CD4-positive, alpha-beta T cell treated with Interleukin-1 beta for 1 hour (primary cell): ENCODE data around the gene UBA52.
"Not testable (repeated sequence)": the region's sequence is repeated elsewhere in the genome, so short reads cannot be mapped to it uniquely, and the experiment has no call there.

Experiments
- DNase-seq, 2 donors: peaks; one replicate each; pipeline ENCODE4 v3.0.0-alpha.2; 2020 to 2022

Gene UBA52

DNA sequence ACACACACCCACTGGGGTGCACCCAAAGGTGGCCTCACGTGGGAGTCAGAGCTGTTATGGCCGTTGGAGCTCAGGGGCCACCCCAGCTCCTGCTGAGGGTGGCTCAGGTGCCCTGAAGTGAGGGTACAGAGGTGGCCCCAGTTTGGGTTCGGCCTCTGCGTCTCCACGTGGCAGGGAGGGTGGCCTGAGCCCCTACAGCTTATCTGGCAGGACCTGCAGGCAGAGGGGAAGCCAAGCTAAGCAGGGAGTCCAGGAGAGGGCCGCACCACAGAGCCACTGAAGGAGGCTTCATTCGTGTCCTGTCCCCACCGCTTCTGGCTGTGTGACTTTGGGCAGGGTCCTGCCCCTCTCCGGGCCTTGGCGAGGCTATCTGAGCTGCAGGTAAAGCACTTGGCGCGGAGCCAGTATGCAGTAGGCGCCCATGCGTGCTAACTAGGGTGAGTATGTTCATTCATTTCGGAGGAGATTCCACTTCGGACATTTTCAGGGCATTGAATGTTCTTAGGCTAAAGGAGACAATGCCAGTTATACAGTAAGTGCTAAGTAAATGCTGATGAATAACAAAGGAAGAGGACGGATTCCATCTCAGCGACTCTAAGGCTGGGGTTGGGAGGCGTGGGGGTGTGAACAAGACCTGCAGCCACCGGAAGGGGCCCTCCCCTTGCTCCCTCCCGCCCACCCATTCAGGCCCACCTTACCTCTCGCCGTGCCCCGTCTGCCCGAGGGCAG is 21.9 kb downstream of the UBA52 start:
- DNase-seq: no peak

DNA sequence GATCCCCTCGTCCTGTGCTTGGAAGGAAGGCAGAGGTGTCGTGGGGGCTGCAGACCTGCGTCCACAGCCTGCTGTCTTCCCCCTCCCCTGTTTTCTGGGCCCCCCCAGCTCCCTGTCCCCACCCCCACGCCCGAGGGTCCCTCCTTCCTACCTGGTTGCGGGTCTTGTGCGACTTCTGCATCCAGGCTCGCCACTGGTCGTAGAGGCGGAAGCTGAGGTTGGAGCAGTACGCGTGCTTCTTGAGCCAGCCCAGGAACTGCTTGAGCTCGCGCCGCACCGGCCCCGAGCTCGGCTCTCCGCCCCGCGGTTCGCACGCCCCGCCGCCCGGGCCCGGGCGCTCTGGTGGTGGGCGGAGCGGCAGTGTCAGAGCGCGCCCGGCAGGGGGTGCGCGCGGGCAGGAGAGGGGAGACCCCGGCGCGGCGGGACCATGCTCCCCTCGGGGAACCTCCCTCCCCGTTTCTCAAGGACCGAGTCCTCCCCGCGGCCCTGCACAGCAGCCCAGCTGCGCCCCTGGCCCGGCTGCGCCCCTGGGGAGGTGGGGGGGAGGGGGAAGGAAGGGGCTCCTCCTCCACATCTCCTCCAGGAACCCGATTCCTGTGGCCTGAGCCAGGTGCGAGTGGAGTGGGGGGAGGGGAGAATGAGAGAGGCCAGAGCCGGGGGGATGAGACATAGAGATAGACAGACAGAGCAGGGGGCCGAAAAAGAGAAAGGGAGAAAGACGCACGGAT is 22.6 kb downstream of the UBA52 start:
- DNase-seq: peak; percentile 78 to 80

DNA sequence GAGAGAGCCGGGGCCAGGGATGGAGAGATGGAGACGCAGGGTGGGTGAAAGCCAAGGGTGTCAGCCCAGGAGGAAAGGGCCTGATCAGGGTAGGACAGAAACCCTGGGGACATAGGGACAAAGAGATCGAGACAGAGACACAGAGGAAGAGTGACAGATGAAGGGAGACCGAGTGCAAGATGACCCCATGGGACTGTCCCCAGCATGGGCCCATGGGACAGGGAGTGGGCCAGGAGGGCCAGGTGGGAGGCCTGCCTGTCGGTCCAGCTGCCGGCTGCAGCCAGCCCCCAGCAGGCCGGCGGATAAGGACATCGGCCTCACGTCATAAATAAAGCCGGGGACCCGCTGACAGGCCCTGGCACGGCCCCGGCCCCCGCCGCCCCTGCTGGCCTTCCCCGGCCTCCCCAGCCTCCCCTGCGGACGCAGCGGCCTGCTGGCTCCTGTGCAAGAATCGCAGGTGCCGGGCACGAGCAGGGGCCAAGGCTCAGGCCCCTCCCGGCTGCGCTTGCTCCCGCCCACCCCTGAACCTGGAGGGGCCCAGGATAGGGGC is 23.2 kb downstream of the UBA52 start:
- DNase-seq: no peak

DNA sequence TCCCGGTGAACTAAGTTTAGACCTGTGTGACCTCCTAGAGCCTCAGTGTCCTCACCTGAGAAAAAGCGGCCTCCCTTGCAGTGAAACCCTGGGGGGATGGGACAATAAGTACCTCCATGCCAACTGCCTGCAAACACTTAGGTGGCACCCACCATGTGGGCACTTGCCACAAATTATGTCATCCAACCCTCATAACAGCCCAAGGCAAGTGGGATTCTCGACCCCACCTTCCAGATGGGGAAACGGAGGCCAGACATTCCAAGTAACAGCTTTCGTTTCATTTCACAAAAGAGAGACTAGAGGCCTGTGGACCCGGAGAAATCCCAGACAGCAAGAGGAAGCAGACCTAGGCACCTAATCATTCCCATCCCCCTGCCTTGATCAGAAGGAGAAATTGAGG is 23.8 kb downstream of the UBA52 start:
- no peak for DNase-seq

DNA sequence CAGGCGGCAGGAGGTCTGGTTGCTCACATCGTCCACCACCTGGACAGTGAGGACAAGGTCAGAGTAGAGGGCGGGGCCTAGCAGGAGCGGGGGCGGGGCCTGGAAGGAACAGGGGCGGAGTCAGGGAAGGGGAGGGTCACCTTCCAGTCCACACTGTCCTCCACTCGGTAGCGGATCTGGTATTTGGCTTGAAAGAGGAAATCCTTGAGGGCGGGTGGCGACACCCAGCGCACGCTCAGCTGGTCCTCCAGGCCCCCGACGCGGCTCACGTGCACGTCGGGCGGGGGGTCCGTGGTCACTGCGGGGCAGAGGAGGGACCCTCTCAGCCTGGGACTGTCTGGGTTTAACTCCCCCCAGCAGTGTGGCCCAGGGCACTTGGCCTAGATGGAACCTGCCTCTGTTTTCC is 25.1 kb downstream of the UBA52 start:
- DNase-seq: peak in 1 of 2 donors; percentile 46

DNA sequence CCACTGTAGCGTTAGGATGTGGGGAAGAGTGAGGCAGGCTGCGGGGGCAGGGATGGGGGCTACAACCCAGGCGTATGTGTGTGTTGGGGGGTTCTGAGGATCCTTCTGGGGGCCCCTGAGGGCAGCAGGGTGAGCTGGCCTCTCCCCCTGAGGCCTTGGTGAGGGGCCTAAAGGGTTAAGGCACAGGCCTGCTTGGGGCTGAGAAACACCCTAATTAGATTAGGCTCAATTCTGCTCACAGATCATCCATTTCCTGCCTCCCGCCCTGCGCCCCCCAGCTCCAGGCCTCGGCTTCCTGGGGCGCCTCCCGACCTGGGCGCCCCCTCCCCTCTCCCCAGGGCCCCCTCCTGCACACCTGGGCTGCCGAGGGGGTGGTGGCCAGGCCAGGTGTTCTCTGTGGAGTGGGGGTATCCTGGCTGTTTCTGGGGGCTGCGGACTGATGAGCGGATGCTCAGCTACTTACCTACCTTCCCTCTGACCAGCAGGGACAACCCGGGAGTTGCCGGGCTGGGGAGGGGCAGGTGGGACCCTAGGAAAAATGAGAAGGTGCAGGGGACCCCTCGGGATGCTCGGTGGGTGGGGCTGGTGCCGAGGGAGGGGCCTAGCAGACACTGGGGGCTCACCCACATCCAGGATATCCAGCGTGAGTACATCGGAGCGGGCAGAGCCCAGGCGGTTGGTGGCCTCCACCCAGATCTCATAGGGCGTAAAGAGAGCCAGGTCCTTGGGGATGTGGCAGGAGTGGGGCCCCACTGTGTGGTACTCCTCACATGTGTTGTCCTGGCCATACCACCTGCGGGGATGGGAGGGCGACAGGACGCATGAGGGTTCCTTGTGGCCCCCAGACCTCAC is 26.4 kb downstream of the UBA52 start:
- no peak for DNase-seq

DNA sequence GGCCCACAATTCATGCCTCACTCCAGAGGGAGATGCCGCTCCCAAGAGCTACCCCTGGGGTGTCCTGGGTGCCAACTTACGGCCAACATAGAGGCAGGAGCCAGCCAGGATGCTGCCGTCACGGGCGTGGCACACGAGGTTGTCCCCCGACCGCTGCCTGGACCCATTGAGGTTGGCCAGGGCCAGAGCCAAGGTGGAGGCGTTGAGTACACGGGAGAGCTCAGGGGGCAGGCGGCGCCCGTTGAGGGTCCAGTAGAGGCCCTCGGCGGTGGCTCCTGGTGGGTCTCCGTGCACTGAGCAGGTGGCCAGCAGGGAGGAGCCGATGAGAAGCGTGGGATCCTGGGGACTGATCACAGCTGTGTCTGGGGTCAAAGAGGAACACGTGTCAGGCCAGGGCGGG is 27.8 kb downstream of the UBA52 start:
- DNase-seq: no peak

DNA sequence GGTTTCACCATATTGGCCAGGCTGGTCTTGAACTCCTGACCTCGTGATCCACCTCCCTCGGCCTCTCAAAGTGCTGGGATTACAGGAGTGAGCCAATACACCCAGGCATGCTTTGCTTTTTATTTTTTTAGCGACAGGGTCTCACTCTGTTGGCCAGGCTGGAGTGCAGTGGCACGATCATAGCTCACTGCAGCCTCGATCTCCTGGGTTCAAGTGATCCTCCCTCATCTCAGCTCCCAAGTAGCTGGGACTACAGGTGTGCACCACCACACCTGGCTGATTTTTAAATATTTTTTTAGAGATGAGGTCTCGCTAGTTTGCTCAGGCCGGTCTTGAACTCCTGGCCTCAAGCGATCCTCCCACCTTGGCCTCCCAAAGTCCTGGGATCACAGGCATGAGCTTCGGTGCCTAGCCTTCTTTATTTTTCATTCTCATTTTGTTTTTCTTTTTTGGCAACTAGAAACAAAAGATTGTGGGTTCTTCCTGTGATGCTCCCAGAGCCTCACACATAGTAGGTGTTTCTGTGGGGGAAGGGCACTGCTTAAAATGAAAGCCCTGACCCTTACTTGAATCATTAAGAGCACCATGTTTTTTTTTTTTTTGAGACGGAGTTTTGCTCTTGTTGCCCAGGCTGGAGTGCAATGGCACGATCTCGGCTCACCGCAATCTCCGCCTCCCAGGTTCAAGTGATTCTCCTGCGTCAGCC is 29.2 kb downstream of the UBA52 start:
- DNase-seq: not testable (repeated sequence)

DNA sequence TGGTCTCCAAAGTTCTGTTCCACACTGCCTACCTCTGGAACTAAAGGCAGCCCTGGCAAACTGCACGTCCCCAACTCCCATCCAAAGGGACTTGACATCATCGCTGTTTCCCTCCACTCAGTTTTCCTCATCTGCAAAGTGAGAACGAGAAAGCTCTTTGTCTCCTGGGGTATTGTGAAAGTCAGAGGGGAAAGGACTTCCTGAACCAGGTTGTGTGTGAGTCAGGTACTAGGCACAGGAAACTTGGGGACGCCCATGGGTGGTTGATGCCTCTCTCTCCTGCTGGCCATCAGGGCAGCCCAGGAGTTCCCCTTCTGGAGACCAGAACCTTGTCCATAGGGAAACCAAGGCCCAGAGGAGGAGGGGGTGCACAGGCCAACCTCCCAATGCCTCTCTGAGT is 30.2 kb downstream of the UBA52 start:
- no peak for DNase-seq

DNA sequence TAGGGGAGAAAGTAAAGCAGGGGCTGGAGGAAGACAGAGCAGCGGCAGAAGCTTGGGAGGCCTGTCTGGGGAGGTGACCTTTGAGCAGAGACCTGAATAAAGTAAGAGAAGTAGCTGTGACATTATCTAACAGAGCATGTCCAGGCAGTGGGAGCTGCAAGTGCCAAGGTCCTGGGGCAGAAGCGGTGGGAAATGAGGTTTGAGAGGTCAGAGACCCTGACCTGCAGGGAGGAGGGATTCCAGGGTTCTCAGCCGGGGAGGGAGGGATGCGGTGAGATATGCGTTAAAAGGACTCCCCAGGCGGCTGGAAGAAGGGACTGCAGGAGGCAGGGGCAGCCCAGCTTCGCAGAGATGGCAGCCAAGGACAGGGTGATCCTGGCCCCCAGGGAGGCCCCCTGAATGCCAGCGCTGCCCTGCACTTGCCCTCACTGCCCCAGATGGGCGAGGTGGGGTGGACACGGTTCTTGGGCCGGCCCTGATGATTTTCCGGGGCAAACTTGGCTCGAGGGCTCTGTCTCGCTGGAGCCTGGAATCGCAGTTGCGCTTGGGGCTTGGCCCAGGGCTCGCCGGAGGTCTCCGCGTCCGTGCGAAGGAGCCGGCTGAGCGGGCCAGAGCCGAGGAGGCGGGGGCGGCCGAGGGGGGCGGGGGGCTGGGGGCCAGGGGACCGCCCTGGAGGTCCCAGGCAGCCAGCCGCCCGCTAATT is 31.7 kb downstream of the UBA52 start:
- DNase-seq: no peak

DNA sequence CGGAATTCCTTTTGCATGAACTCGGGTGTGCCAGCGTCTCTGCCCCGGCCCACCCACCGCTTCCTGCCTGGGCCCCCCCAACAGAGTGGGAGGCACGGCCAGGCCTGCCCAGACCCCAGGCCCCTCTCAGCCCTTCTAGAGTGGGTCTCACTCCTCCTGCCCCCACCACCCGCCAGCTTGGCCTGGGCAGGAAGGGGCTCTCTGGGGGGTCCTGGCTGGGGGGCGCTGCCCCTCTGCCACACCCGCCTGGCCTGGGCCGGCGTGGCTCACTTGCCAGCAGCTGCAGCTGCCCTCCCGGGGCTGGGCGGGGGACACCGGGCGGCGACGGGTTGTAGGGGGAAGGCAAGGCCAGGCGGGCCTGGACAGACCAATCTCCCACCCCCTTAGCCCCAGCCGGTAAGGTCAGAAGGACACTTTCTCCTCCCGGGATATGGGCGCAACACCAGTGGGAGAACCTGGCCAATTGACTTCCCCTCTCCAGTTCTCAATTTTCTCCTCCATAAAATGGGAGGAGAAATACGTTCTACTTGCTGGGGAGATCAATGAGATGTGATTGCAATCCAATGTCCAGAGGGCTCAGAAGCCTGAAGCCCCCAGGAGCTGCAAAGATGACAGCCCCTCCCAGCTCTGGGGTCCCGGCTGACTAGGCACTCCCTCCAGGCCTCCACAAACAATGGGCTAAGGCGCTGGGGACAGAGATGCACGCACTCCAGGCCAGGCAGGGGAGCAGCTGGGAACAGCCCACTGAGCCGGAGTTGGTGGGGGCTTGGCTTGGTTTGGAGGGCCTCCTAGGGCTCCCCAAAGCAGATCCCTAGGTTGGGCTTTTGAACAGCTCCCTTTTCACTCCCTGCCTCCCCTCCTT is 32.5 kb downstream of the UBA52 start:
- no peak for DNase-seq

DNA sequence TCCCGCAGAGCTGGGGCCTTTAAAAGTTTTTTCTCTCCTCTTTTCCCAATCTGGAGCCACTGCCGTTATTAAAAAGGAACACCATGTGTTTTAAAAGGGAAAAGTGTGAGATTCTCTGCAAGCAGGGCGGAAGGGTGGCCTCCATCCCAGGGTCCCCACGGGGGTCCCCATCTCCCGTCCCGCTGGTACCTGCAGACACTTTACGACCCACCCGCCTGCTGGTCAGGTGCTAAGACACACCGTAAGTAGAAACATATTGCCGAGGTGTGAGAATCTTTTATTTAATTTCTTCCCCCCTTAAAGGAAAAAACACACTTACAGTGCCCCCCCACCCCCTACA is 33.1 kb downstream of the UBA52 start:
- no peak for DNase-seq

DNA sequence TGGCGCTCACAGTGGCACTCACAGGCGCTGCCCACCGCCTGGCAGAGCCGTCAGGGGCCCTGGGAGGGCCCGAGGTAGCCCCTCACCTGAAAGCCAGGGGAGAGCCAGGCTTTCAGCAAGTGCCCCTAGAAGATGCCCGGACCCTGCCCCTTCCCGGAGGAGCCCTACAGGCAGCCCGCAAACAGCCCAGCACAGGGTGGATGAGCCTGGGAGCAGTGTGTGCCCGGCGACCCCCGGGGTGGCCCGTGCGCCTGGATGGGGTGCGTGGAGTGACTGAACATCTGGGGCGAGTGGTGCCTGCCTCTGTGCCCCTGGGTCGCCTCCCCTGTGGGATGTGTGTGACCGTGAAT is 33.5 kb downstream of the UBA52 start:
- DNase-seq: no peak

DNA sequence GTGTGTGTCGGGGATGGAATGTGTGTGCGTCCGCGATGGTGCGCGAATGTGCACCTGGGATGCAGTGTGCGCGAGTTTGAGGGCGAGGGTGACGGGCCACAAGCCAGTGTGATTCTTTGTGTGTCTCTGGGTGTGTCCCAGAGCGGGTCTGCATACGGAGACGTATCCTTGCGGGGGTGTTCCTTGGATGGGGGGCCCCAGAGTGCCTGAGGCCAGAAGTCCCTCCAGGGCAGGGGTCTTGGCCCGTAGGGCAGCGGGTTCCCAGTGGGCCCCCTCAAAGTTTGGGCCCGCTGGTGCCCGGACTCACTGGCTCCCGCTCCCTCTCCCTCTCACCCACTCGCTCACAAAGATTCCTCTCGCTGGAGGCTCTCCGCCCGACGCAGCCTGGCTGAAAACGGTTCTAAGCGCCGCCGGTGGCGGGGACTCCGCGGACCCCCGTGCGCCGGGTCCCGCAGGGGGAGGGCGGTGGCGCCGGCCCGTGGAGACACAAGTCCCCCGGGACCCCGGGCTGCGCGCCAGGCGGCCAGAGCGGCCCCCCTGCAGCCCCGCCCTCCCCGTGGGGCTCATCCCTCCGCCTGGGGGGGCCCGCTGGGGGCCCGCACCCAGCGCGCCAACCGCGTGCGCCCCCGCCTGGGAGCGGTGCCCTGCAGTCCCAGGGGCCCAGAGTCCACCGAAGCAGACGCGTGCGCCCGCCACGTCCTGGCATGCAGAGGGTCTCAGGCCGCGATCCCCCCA is 34.1 kb downstream of the UBA52 start:
- DNase-seq: no peak

DNA sequence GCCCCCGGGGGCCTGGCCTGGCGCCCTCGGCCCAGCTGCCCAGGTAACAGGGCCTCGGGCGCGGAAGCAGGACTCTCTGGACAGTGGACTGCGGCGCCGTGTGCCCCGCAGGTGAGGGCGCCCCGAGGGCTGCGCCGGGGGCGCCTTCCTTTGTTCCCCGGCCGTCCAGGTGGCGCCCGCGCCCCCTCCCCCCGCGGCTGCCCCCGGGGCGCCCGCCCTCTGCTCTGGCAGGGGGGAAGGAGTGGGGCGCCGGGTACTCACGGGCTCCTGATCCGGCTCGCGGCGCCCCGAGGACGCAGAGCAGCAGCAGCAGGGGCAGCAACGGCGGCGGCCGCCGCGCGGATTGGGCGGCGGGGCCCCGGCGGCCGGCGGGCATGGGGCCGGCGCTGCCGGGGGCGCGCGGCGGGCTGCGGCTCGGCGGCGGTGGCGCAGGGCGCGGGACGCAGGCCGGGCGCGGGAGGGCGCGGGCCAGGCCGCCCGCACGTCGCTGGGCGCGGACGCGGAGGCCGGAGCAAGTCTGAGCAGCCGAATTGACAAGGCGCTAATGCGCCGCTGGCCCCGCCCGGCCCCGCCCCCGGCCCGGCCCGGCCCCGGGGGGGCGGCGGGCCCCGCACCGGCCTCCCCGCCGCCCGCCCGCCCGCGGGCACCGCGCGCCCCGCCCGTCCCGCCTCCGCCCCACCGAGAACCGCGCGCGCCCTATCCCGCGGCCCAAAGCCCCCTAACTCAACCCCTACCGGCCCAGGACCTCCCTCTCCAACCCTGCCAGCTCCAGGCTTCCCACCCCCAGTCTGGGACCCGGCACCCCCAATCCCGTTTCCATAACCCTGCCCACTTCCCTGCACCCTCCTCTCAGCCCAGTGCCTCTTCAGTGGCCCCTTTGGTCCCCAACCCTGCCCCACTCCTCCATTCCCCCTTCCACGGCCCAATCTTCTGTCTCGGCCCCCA is 34.9 kb downstream of the UBA52 start, which contains the start of gene CRLF1:
Gene CRLF1, minus strand, starts transcription at position 519 of the 945 bp plus-strand sequence. Its CDS starts 143 bp downstream, at position 376.
- no peak for DNase-seq

DNA sequence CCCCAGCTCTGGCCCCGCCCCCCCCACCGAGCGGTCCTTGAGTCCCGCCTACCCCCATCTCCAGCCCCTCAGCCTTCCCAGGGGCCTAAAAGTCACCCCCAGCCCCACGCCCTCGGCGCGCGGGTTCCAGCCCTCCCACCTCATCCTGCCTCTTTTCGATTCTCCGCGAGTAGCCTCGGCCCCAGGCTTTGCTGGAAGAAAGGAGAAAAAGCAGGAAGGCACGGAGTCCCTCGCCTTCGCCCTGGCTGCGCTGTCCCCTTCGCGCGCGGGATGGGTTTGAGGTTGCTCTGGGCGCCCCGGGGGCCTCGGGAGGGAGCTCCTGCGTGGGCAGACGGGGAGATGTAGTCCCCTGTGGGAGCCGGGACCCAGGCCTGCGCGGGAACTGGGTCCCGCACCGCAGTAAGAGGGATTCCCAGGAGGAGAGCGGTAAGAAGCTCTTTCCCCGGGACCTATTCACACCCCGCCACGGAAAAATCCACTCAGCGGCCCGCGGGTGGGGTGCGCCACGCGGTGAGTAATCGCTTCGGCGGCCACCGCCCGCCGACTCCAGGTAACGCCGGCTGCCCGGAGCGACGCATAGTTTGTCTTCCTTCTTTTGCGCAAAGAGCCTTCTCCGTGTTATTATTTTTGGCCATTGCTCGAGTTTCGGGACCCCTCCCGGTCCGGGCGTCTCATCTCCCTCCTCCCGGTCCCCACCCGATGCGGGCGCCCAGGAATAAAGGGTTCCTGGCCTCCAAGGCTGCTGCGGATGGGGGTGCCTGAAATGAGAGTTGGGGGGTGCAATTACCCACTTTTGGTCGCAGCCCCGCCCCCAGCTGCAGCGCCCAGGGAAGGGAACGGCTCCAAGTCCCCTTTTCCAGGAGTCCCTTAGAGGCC is 35.8 kb downstream of the UBA52 start:
- DNase-seq: no peak

DNA sequence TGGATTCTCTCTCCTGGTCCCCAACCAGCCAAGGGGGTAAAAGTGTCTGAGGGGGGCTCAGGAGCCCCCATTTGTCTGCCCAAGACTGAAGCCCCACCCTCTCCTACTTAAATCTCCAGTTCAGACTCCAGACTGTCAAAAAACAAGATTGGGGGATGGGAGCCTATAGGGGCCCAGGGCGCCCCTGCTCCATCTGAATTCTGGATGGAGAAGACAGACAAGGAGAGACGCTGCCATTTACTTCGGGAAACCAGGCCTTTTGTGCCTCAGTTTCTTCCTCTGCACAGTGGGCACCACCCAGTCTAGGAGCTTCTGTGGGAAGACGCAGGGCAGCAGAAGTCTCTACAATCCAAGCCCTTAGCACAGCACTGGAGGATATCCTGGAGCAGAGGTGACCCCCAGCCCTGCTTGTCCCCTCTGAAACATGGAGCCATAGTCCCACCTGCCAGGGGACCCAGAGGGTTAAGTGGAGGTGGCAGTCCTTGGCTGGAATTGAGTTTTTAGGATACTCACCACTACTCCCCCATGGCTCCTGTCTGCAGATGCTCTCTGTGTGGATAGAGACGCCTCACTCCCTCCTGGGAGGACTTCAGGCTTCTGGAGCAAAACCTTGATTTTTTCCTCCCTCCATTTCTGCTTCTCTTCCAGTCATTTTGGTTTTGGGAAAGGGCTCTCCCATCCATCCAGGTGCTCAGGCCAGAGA is 36.6 kb downstream of the UBA52 start:
- DNase-seq: no peak
